Measurements from ENCODE around the gene OTOGL.

GRCh38 chr12:80107221-80107620, 7.9 kb downstream of the OTOGL start:
- TF ChIP-seq CTCF (IDR thresholded peaks at IDR 0.05 in 4 of 5, conservative IDR thresholded peaks at IDR 0.05 in 1 of 5) (no peak), POLR2A (IDR thresholded peaks at IDR 0.05) (no peak)
